Stimulated activated CD8-positive, alpha-beta memory T cell treated with anti-CD3 and anti-CD28 coated beads, Interleukin-4, amount 100 ng/mL, for 48 hours (primary cell): ENCODE results near the gene RNF166.

Source experiments
- DNase-seq: peaks from one replicate; pipeline ENCODE4 v3.0.0-alpha.2; 2020

Gene RNF166

GRCh38 chr16:88739139-88739976 is 33.1 kb upstream of the RNF166 start:
- no peak for DNase-seq

GRCh38 chr16:88738151-88739084 is 32.2 kb upstream of the RNF166 start:
- no peak for DNase-seq

GRCh38 chr16:88737298-88738150 is 31.3 kb upstream of the RNF166 start:
- DNase-seq = peak; percentile 81

GRCh38 chr16:88736496-88736895 is 30.3 kb upstream of the RNF166 start:
- DNase-seq = no peak

- DNase-seq = no peak
Measured at GRCh38 chr16:88736088-88736487, 29.9 kb upstream of the RNF166 start.

GRCh38 chr16:88735616-88736015 is 29.4 kb upstream of the RNF166 start:
- DNase-seq = no peak

GRCh38 chr16:88735121-88735520 is 28.9 kb upstream of the RNF166 start:
- no peak for DNase-seq

- no peak for DNase-seq
Measured at GRCh38 chr16:88734361-88734728, 28.1 kb upstream of the RNF166 start.

GRCh38 chr16:88733630-88734360 is 27.6 kb upstream of the RNF166 start:
- DNase-seq = no peak

- DNase-seq = no peak
Measured at GRCh38 chr16:88732961-88733294, 26.7 kb upstream of the RNF166 start.

- no peak for DNase-seq
Measured at GRCh38 chr16:88732172-88732960, 26.2 kb upstream of the RNF166 start.

GRCh38 chr16:88731699-88732098 is 25.5 kb upstream of the RNF166 start:
- DNase-seq = no peak

- DNase-seq = no peak
Measured at GRCh38 chr16:88730632-88731607, 24.7 kb upstream of the RNF166 start.

- DNase-seq = no peak
Measured at GRCh38 chr16:88727871-88728270, 21.7 kb upstream of the RNF166 start.

GRCh38 chr16:88726981-88727380 is 20.8 kb upstream of the RNF166 start:
- no peak for DNase-seq

- no peak for DNase-seq
Measured at GRCh38 chr16:88726408-88726749, 20.2 kb upstream of the RNF166 start.

GRCh38 chr16:88725609-88726407 is 19.6 kb upstream of the RNF166 start:
- DNase-seq = no peak

GRCh38 chr16:88724855-88725555 is 18.8 kb upstream of the RNF166 start:
- no peak for DNase-seq

- DNase-seq = no peak
Measured at GRCh38 chr16:88723911-88724310, 17.7 kb upstream of the RNF166 start.
